HG03108 (cell line): ENCODE measurements around the gene MYH4.

Source experiments
- ATAC-seq: cut with Tn5 transposase; IDR thresholded peaks from one replicate; pipeline ENCODE4 v1.9.1; 2021; ENCODE audit warnings: moderate library complexity; ENCODE audit not compliant: unreplicated experiment

Gene MYH4

GRCh38 chr17:10469459-10469858 is at the start of gene MYH4:
MYH4 (minus strand) TSS chr17:10469559; CDS start chr17:10466745, 2,814 bp downstream.
- no peak for ATAC-seq

- ATAC-seq, result no peak
Measured at GRCh38 chr17:10518271-10519037, 49.1 kb upstream of the MYH4 start, which contains the start of gene MYH1. MYH1 (minus strand) TSS chr17:10518542; CDS start chr17:10516642, 1,900 bp downstream.

DNA sequence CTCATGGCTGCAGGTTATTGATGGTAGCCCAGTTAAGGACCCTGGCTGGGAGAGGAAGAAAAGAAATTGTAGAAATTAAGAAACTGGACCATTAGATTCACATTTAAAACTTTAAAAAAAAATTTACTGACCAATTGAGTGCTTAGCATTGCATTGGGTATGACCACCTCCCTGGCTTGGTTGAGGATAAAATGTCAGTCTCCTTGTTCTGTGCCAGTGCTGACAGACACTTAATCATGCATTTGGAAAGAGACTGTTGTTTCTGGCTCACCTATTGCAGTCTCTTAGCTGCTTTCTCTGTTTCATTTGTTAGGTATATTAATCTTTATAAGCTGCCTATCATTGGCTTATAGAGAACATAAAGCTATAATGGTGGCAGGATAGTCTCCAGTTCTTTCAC is 47.3 kb upstream of the MYH4 start:
- ATAC-seq, result no peak

- ATAC-seq, result no peak
Measured at GRCh38 chr17:10516065-10516464, 46.7 kb upstream of the MYH4 start.

DNA sequence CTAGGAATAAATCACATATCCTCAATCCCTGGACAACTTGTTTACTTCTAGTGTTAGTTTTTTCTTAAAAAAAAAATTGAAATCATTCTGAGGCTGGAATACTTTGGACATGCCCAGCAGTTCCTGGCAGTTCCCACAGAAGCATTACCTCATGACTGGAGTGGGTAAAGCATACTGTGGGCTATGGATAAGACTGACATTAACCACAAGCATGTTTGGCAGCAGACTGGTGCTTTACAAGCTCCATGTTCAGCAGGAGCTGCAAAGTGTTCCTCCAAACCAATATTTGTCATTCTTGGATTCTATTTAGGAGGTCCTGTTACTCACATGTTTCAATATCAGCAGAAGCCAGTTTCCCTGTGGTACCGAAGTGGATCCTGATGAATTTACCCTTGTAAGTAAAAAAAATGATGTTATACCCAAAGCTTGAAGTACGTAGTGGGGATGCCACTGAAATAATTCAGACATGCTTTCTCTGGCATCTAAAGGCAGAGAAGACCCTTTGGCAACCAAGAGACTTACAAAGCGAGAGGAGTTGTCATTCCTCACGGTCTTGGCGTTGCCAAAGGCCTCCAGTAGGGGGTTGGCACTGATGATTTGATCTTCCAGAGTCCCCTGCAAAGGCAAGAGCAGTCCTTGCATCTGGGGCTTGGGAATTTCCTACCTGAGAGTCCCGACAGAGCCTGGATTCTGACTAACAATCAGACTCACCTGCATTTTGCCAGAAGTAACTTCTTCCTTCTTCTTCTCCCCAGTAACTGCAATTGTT is 44.1 kb upstream of the MYH4 start:
- ATAC-seq, result no peak

DNA sequence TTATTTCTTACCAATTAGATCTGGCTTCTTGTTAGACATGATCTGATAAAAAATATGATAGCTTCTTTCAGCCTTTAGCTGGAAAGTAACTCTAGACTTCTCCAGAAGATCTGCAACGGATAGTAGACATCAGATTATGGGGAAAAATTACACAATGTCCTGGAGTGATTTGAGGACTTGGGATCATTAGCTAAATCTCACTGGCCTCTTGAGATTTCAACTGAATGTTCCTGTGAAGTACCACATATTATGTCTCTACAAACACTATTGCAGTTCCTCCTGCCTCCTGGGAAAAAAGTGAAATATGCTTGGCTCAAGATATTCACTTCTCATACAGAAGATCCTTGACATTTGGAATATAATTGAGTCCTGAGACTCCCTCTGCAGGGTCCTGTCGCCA is 43.5 kb upstream of the MYH4 start:
- ATAC-seq, result no peak

GRCh38 chr17:10499950-10500349 is 30.6 kb upstream of the MYH4 start:
- ATAC-seq, result no peak

DNA sequence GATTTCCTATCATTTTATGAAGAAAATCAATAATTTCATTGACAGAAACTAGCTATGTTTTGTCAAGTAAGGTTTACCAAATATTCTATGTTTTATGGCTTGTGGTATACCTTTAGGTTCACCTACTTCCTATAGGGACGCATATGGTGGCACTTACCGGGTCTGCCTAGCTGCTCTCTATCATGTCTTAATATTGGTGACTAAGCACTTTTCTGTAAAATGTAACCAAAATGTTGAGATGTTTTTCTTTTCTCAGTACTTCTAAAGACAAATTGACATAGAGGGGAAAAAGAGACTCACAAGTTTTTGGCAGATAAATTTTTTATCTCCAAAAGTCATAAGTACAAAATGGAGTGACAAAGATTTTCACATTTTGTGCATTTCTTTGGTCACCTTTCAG is 22.6 kb upstream of the MYH4 start:
- ATAC-seq, result no peak

- no peak for ATAC-seq
Measured at GRCh38 chr17:10482252-10482651, 12.9 kb upstream of the MYH4 start.

GRCh38 chr17:10477701-10478100 is 8.3 kb upstream of the MYH4 start:
- ATAC-seq, result no peak

DNA sequence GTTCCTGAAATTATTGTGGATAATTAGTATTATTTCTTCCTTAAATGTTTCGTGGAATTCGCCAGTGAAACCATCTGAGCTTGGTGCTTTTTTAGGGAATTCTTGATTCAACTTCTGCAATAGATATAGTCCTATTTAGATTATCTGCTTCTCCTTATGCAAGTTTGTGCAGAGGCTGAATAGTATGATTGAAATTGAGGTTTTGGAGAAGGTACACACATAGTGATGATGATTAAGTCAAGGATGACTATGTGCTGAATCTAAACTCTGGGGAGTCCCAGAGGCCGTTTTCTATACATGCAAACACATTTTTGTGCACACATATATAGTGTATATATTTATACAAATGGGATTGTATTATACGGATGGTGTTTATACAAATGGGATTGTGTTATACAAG is 5.2 kb upstream of the MYH4 start:
- ATAC-seq, result no peak

GRCh38 chr17:10471858-10472257 is 2.5 kb upstream of the MYH4 start:
- ATAC-seq, result no peak

- ATAC-seq, result no peak
Measured at GRCh38 chr17:10463402-10463801, 6.0 kb downstream of the MYH4 start.

- no peak for ATAC-seq
Measured at GRCh38 chr17:10460062-10460461, 9.3 kb downstream of the MYH4 start.

DNA sequence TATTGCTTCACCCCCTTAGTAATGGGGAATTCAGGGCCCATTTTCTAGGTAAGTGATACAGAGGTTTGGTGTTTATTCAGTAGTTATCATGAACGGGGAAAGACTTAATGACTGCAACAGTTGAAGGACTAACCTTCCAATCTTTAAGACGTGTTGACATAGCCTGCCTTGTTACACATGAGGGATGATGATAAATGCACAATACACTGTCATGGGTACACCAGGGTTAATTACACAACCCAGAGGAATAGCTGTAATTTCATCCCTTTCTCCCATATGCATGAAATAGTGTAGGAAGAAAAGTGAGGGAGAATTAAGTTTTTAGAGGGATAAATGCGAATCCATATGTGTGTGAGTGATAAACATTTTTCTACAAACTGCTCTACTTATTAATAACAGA is 10.7 kb downstream of the MYH4 start:
- no peak for ATAC-seq

DNA sequence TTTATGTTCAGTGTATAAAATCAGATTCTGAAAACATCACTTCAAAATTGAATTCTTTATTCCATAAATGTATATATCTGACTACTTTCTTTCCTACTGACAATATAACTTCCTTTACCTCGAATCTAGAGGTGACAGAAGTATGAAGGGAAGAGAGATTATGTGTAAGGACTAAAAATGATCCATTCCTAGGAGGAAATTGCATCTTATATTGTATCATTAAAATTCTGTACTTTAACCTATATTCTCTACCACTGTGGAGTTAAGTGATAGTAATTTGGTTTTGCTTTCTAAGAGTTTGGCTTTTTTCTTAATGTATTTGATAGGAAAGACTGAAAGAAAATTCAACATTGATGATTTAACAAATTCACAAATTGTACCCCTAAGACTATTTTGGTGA is 11.4 kb downstream of the MYH4 start:
- no peak for ATAC-seq

DNA sequence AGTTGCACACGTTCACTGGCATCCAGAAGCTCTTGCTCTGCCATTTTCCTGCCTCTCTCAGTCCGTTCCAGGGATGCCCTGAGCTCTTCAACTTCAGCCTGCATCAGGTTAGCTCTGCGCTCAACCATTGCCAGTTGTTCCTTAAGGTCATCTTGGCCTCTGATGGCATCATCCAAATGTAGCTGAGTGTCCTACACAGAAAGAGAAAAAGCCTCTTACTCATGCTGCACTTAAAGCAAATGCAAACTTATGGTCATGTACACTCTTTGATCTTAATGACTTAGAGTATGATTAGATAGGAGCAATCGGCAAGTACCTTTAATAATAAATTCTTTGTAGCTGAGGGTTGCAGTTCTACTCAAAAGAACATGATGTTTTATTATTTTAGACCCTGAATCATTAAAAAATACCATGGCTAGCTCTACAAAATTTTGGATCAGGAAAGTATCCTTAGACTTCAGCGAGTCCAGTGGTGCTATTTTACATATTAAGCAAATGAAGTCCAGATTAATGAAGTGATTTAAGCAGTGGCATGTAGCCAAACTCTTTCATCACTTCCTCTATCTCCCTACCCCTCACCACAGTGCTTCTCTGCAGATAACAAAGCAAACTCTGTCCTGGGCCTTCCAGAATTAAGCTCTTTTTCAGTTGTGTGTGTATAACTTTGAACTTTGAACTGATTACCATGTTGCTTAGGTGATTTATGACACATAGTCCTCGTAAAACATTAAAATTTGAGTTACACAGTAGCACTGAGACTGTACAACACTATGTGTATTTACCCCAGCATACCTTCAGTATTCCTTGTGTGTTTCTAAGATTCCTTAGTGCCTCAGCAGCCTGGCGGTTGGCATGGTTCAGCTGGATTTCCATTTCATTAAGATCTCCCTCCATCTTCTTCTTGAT is 22.1 kb downstream of the MYH4 start:
- no peak for ATAC-seq

DNA sequence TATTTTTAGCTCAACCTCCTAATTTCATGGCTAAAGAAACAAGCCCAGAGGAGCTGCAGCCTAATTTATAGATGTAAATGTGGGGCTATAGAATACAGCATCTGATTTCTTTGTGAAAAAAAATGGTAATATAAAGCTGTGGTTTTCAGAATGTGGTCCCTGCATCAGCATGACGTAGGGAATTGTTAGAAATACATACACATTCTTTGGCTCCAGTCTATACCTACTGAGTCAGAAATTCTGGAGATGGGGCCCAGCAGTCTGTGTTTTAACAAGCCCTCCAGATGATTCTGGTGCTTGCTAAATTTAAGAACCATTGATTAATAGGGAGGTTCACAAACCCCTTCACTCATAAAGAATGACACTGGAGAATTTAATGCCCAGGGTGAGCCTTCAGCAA is 29.5 kb downstream of the MYH4 start:
- ATAC-seq, result no peak

- no peak for ATAC-seq
Measured at GRCh38 chr17:10435096-10435495, 34.3 kb downstream of the MYH4 start.

- ATAC-seq, result no peak
Measured at GRCh38 chr17:10429421-10430045, 39.8 kb downstream of the MYH4 start.

DNA sequence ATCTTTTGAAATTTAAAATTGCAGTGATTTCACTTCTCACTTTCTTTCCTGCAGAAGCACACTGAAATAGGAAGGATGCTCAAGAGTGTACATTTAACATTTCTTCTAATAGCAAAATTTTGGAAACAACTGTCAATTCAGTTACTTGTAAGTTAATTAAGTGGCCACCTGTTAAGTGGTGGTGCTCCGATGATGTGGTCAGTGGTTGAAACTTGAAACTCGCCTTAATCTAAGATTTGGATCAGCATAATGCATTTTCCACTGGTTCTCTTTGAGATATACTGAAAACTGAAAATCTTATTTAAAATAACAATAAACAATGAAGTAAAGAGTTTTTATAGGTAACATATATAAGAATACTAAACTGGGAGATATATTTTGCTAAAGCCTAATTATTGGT is 40.6 kb downstream of the MYH4 start:
- ATAC-seq, result no peak
